Left renal cortex interstitium (tissue), 4 donors: ENCODE measurements around the gene DCHS1. TPM values are rescaled to one million over a fixed set of nuclear protein-coding genes. Genes with fewer than 3 reads are reported as not detected.
A peak's percentile ranks its signal among the peaks of the same experiment; 100 is the strongest.

ENCODE experiments used
- DNase-seq, 4 donors: peaks; one replicate each; pipeline ENCODE4 v3.0.0-alpha.2; 2013; ENCODE audit warnings: low read depth in 4 of 4, low spot score in 2 of 4, missing footprints in 1 of 4
- polyA plus RNA-seq, 4 donors: library from polyadenylated mRNA; unstranded; fragments of 120-200 nt; gene quantifications; one replicate each; pipeline ENCODE4 v1.2.1, GENCODE V29; 2013; ENCODE audit not compliant: insufficient read length in 4 of 4

Gene DCHS1
- polyA plus RNA-seq, 4 donors, result 29.8 to 49.5 (median 37.8) TPM

GRCh38 chr11:6671991-6672390, 16.4 kb upstream of the DCHS1 start:
- no peak for DNase-seq

GRCh38 chr11:6670202-6670830, 14.7 kb upstream of the DCHS1 start:
- DNase-seq, result no peak

- no peak for DNase-seq
Observed at GRCh38 chr11:6667733-6668374, 12.2 kb upstream of the DCHS1 start.

GRCh38 chr11:6666302-6667183, 10.9 kb upstream of the DCHS1 start:
- no peak for DNase-seq

GRCh38 chr11:6664551-6664950, 8.9 kb upstream of the DCHS1 start:
- no peak for DNase-seq

GRCh38 chr11:6663794-6664469, 8.3 kb upstream of the DCHS1 start:
- no peak for DNase-seq

GRCh38 chr11:6660712-6661111, 5.1 kb upstream of the DCHS1 start:
- no peak for DNase-seq

GRCh38 chr11:6658647-6659046, 3.0 kb upstream of the DCHS1 start:
- DNase-seq, result no peak

- no peak for DNase-seq
Observed at GRCh38 chr11:6657346-6657745, 1.7 kb upstream of the DCHS1 start.

- no peak for DNase-seq
Observed at GRCh38 chr11:6656936-6657335, 1.3 kb upstream of the DCHS1 start.

GRCh38 chr11:6656584-6656915, 941 bp upstream of the DCHS1 start:
- no peak for DNase-seq

GRCh38 chr11:6655020-6655789, 404 bp downstream of the DCHS1 start:
- DNase-seq, result peak in 1 of 4 donors; percentile 39

GRCh38 chr11:6654281-6655019, 1.2 kb downstream of the DCHS1 start:
- no peak for DNase-seq

GRCh38 chr11:6653656-6654055, 2.0 kb downstream of the DCHS1 start:
- DNase-seq, result no peak

GRCh38 chr11:6653097-6653496, 2.5 kb downstream of the DCHS1 start:
- no peak for DNase-seq

- DNase-seq, result no peak
Observed at GRCh38 chr11:6652182-6652581, 3.4 kb downstream of the DCHS1 start.

- no peak for DNase-seq
Observed at GRCh38 chr11:6650980-6651379, 4.6 kb downstream of the DCHS1 start.

- DNase-seq, result no peak
Observed at GRCh38 chr11:6650104-6650503, 5.5 kb downstream of the DCHS1 start.

GRCh38 chr11:6648501-6648900, 7.1 kb downstream of the DCHS1 start:
- DNase-seq, result no peak

GRCh38 chr11:6647836-6648235, 7.8 kb downstream of the DCHS1 start:
- no peak for DNase-seq
